ENCODE data around the gene EIF5AL1.
"Not testable (repeated sequence)": the region's sequence is repeated elsewhere in the genome, so short reads cannot be mapped to it uniquely, and the experiment has no call there.

The EIF5AL1 gene

GRCh38 chr10:79505829-79506228 lies 6.5 kb upstream of the EIF5AL1 start:
- TF ChIP-seq MYC (IDR thresholded peaks at IDR 0.05; ENCODE audit: low read depth, low read length) = no peak
- TF ChIP-seq POLR2A (IDR thresholded peaks at IDR 0.05; ENCODE audit: extremely low read depth, insufficient read length) = no peak
- TF ChIP-seq MAX (IDR thresholded peaks at IDR 0.05; ENCODE audit: low read depth, low read length) = no peak
- DNase-seq (ENCODE audit: low read depth) = peak; percentile 25
- H3K4me3 ChIP-seq (ENCODE audit: low read depth, low read length) = no peak overlapping the region

GRCh38 chr10:79507440-79508167 lies 4.7 kb upstream of the EIF5AL1 start:
- DNase-seq (ENCODE audit: low read depth) = no peak
- H3K4me3 ChIP-seq (ENCODE audit: low read depth, low read length) = no peak overlapping the region
- TF ChIP-seq CTCF (IDR thresholded peaks at IDR 0.05; ENCODE audit: low read depth, low read length) = no peak
- TF ChIP-seq MYC (IDR thresholded peaks at IDR 0.05; ENCODE audit: low read depth, low read length) = no peak
- no peak for TF ChIP-seq MAX (IDR thresholded peaks at IDR 0.05; ENCODE audit: low read depth, low read length)
- no peak for TF ChIP-seq POLR2A (IDR thresholded peaks at IDR 0.05; ENCODE audit: extremely low read depth, insufficient read length)

GRCh38 chr10:79508245-79508644 lies 4.1 kb upstream of the EIF5AL1 start:
- H3K4me3 ChIP-seq (ENCODE audit: low read depth, low read length); DNase-seq (ENCODE audit: low read depth): not testable (repeated sequence)

GRCh38 chr10:79509306-79509933 lies 2.9 kb upstream of the EIF5AL1 start:
- not testable (repeated sequence) for DNase-seq (ENCODE audit: low read depth)

GRCh38 chr10:79509934-79510508 lies 2.3 kb upstream of the EIF5AL1 start:
- not testable (repeated sequence) for DNase-seq (ENCODE audit: low read depth); H3K4me3 ChIP-seq (ENCODE audit: low read depth, low read length)

More at GRCh38 chr10:79509306-79509933, 2.9 kb upstream of the EIF5AL1 start:
- H3K4me3 ChIP-seq (ENCODE audit: low read depth, low read length) = not testable (repeated sequence)

GRCh38 chr10:79516532-79517205 lies 4.3 kb downstream of the EIF5AL1 start:
- DNase-seq (ENCODE audit: low read depth); H3K4me3 ChIP-seq (ENCODE audit: low read depth, low read length): not testable (repeated sequence)

GRCh38 chr10:79517567-79517966 lies 5.2 kb downstream of the EIF5AL1 start:
- not testable (repeated sequence) for H3K4me3 ChIP-seq (ENCODE audit: low read depth, low read length); DNase-seq (ENCODE audit: low read depth)

- not testable (repeated sequence) for H3K4me3 ChIP-seq (ENCODE audit: low read depth, low read length); DNase-seq (ENCODE audit: low read depth)
These were observed 9.4 kb downstream of the EIF5AL1 start for GRCh38 chr10:79521751-79522150.

GRCh38 chr10:79522464-79522863 lies 10.1 kb downstream of the EIF5AL1 start:
- H3K4me3 ChIP-seq (ENCODE audit: low read depth, low read length); DNase-seq (ENCODE audit: low read depth): not testable (repeated sequence)

GRCh38 chr10:79523157-79523853 lies 11.0 kb downstream of the EIF5AL1 start:
- not testable (repeated sequence) for H3K4me3 ChIP-seq (ENCODE audit: low read depth, low read length); DNase-seq (ENCODE audit: low read depth)

GRCh38 chr10:79525049-79525710 lies 12.8 kb downstream of the EIF5AL1 start:
- DNase-seq (ENCODE audit: low read depth); H3K4me3 ChIP-seq (ENCODE audit: low read depth, low read length): not testable (repeated sequence)

- not testable (repeated sequence) for H3K4me3 ChIP-seq (ENCODE audit: low read depth, low read length); DNase-seq (ENCODE audit: low read depth)
These were observed 15.9 kb downstream of the EIF5AL1 start for GRCh38 chr10:79528261-79528660.

GRCh38 chr10:79533142-79533902 lies 21.0 kb downstream of the EIF5AL1 start:
- not testable (repeated sequence) for H3K4me3 ChIP-seq (ENCODE audit: low read depth, low read length); DNase-seq (ENCODE audit: low read depth)

- not testable (repeated sequence) for H3K4me3 ChIP-seq (ENCODE audit: low read depth, low read length); DNase-seq (ENCODE audit: low read depth)
These were observed 21.5 kb downstream of the EIF5AL1 start for GRCh38 chr10:79533903-79534175.

- H3K4me3 ChIP-seq (ENCODE audit: low read depth, low read length); DNase-seq (ENCODE audit: low read depth): not testable (repeated sequence)
These were observed 26.0 kb downstream of the EIF5AL1 start for GRCh38 chr10:79538311-79538710.
